Stomach (tissue), 9 donors: ENCODE data around the gene PITRM1. TPM values are rescaled to one million over a fixed set of nuclear protein-coding genes. Genes with fewer than 3 reads are reported as not detected.

Experiments used
- DNase-seq, 2 donors: peaks; one replicate each; pipeline versions ENCODE4 v3.0.0 to v3.0.0-alpha.2; 2013 to 2019
- H3K27ac ChIP-seq, 5 donors: fragments of 200-600 bp in 4 of 5; sonication (generic) in 4 of 5; one replicate each; pipeline ENCODE4 v1.5.1; 2013 to 2019; ENCODE audit warnings: mild to moderate bottlenecking in 1 of 5, moderate library complexity in 1 of 5
- H3K27me3 ChIP-seq, 3 donors: fragments of 200-600 bp; sonication (generic); one replicate each; pipeline ENCODE4 v1.5.1; 2017 to 2019; ENCODE audit warnings: mixed run types in 1 of 3
- H3K36me3 ChIP-seq, 4 donors: fragments of 200-600 bp; sonication (generic); 1 replicate in 3 of 4; 2 replicates in 1 of 4; pipeline ENCODE4 v1.5.1; 2016 to 2019
- H3K4me1 ChIP-seq, 4 donors: fragments of 200-600 bp; sonication (generic); one replicate each; pipeline ENCODE4 v1.5.1; 2016 to 2019
- H3K4me3 ChIP-seq, 4 donors: fragments of 200-600 bp; sonication (generic) in 3 of 4; one replicate each; pipeline ENCODE4 v1.5.1; 2016 to 2019; ENCODE audit warnings: mild to moderate bottlenecking in 1 of 4
- H3K9me3 ChIP-seq, 4 donors: fragments of 200-600 bp; sonication (generic); one replicate each; pipeline ENCODE4 v1.5.1; 2016 to 2019
- EP300 ChIP-seq: sonication (generic); formaldehyde crosslinking; IDR thresholded peaks from one replicate; pipeline ENCODE4 v1.6.1; 2017; ENCODE audit warnings: antibody characterized with exemption
- POLR2A ChIP-seq, 4 donors: fragments of 450-650 bp; IDR thresholded peaks; one replicate each; pipeline ENCODE4 v1.6.1; 2016; ENCODE audit warnings: antibody characterized with exemption in 4 of 4, control low read depth in 2 of 4, mild to moderate bottlenecking in 1 of 4, moderate library complexity in 1 of 4
- POLR2AphosphoS5 ChIP-seq, 3 donors: sonication (generic); formaldehyde crosslinking; IDR thresholded peaks; one replicate each; pipeline ENCODE4 v1.6.1; 2016; ENCODE audit warnings: antibody characterized with exemption in 3 of 3
- WGBS, 5 donors: extraction: QIAGEN DNeasy Blood & Tissue Kit in 3 of 5; methylation state at CpG; one replicate each; pipeline versions ENCODE4 v1.1.5 to v1.1.7; 2013 to 2018; 5-methylcytosine and 5-hydroxymethylcytosine counted together
- intact Hi-C: fragments of 100-400 bp; cut with DNase I; formaldehyde crosslinking; loops from one replicate; pipeline ENCODE4 v1.15.1; 2023; ENCODE audit warnings: low total_unique reads
- polyA plus RNA-seq, 3 donors: library from polyadenylated mRNA; stranded (reverse); fragments of 200-250 nt; gene quantifications; one replicate each; pipeline ENCODE4 v1.2.3, GENCODE V29; 2013
- total RNA-seq, 5 donors: library from RNA; depleted of rRNA; stranded (reverse); fragments of >200 nt; gene quantifications; one replicate each; pipeline versions ENCODE4 v1.1.0 to v1.2.3, GENCODE V29; 2014 to 2016
- TF ChIP-seq, protein P1 (sequence below), 7 experiments: fragments of 450-650 bp in 4 of 7; fragments of 200-600 bp in 3 of 7; sonication (generic) in 3 of 7; IDR thresholded peaks; one replicate each; pipeline ENCODE4 v1.5.1; 2016 to 2019; ENCODE audit warnings: antibody characterized with exemption in 7 of 7, control low read depth in 2 of 7, mild to moderate bottlenecking in 1 of 7
- donor health status: healthy with polysubstance abuse.
- donor health status: Bipolar disorder and iron deficiency.
- donor health status: healthy.

PITRM1 gene
- total and polyA plus RNA-seq, 8 donors = 32.3 to 95.1 (median 57.1) TPM

DNA sequence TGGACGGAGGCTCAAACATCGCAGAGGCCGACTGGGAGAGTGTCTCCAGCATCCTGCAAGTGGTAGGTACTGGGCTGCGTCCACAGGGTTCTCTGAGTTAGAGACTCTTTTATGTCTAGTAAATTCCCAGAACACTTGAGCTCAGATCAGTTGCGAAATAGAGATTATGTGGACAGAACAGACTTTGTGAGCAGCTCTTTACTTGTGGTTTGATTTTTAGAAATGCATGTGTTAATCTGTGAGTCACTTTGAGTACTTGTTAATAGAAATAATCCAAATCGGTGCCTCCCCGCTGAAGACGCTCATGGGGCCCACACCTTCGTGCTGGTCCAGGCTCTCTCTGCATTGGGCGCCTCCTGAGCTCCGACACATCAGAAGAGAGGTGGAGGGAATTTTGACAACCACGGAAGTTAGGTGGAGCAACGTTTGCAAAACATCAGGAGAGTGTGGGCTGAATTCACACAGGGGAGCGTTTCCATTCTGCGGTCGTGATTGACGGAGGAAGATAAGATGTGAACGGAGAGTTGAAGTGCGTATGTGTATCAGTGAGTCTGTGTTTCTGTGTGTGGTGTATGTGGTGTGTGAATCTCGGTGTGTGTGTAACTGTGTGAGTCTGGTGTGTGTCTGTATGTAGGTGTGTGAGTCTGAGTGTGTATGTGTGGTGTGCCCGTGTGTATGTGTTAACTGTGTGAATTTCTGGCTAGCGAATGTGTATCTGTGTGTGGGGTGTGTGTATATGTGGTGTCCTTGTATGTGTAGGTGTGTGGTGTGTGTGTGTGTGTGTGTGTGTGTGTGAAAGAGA, 73.1 kb downstream of the PITRM1 start:
- H3K4me3 ChIP-seq = no peak overlapping the region
- H3K27ac ChIP-seq = no peak overlapping the region
- H3K4me1 ChIP-seq = peaks cover 7 to 35% (median 27%) of the 10 kb centered on the region in 4 donors
- no peaks in the 10 kb centered on the region for H3K9me3 ChIP-seq
- no peak for DNase-seq
- WGBS, 5 donors = 78 to 85% (median 83%) methylated on average over 22 of the region's 22 CpGs
- intact Hi-C loops = no loop called here
- peaks cover 0 to 48% (median 34%) of the 10 kb centered on the region in 4 donors for H3K36me3 ChIP-seq
- no peaks in the 10 kb centered on the region for H3K27me3 ChIP-seq
- TF ChIP-seq, protein P1, sequence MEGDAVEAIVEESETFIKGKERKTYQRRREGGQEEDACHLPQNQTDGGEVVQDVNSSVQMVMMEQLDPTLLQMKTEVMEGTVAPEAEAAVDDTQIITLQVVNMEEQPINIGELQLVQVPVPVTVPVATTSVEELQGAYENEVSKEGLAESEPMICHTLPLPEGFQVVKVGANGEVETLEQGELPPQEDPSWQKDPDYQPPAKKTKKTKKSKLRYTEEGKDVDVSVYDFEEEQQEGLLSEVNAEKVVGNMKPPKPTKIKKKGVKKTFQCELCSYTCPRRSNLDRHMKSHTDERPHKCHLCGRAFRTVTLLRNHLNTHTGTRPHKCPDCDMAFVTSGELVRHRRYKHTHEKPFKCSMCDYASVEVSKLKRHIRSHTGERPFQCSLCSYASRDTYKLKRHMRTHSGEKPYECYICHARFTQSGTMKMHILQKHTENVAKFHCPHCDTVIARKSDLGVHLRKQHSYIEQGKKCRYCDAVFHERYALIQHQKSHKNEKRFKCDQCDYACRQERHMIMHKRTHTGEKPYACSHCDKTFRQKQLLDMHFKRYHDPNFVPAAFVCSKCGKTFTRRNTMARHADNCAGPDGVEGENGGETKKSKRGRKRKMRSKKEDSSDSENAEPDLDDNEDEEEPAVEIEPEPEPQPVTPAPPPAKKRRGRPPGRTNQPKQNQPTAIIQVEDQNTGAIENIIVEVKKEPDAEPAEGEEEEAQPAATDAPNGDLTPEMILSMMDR (IDR thresholded peaks at IDR 0.05) = no peak
- TF ChIP-seq POLR2A (IDR thresholded peaks at IDR 0.05) (no peak), POLR2AphosphoS5 (IDR thresholded peaks at IDR 0.05) (no peak), EP300 (no peak)

DNA sequence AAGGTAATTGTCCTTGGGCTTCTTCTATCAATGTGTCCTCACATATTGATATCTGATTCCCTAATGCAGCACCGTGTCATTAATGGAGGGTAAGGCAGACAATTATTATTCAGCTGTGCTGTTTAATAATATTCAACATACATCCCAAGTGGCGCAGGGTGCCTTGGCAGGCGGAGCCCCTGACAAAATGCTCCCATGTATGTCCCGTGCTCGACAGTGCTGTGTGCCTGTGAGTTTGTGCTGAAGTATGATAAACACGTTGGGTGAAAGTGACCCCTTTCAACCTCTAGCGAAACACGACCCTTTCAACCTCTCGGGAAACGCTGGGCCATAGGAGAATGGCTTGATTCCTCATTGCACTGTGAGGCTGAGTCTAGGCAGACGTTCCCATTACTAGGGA, 73.9 kb downstream of the PITRM1 start:
- intact Hi-C loops = no loop called here
- peaks cover 7 to 41% (median 28%) of the 10 kb centered on the region in 4 donors for H3K4me1 ChIP-seq
- no peaks in the 10 kb centered on the region for H3K27me3 ChIP-seq
- no peak overlapping the region for H3K4me3 ChIP-seq
- TF ChIP-seq POLR2AphosphoS5 (IDR thresholded peaks at IDR 0.05) (no peak), POLR2A (IDR thresholded peaks at IDR 0.05) (no peak), EP300 (no peak)
- TF ChIP-seq, protein P1 (IDR thresholded peaks at IDR 0.05) = no peak
- no peaks in the 10 kb centered on the region for H3K9me3 ChIP-seq
- DNase-seq = no peak
- H3K36me3 ChIP-seq = peaks cover 0 to 40% (median 28%) of the 10 kb centered on the region in 4 donors
- no peak overlapping the region for H3K27ac ChIP-seq
- WGBS, 5 donors = 76 to 86% (median 83%) methylated on average over 11 of the region's 11 CpGs

DNA sequence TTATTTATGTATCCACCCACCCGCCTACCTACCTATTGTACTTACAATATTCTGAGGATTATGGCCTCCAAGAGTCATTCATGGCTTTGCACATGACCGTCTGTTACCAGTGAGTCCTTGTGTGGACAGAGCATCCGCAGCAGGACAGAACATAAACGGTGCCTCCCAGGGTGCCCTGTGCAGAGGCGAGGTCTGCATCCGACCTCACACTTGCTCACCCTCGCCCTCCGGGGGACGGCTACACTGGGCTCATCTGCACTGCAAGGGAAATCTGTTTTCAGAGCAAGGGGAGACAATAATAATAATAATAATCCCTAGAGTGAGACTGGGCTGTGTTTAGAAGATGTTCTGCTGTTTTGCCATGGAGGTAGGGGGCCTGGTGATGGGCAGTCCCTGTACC, 75.4 kb downstream of the PITRM1 start:
- DNase-seq = no peak
- TF ChIP-seq POLR2AphosphoS5 (IDR thresholded peaks at IDR 0.05) = no peak
- no peak for TF ChIP-seq EP300
- no peak for TF ChIP-seq POLR2A (IDR thresholded peaks at IDR 0.05)
- TF ChIP-seq, protein P1 (IDR thresholded peaks at IDR 0.05) = no peak
- Histone ChIP-seq H3K27ac (peak overlapping the region in 1 of 5 donors; percentile 12), H3K4me1 (peaks cover 7 to 34% (median 19%) of the 10 kb centered on the region in 4 donors), H3K4me3 (no peak overlapping the region), H3K27me3 (no peaks in the 10 kb centered on the region), H3K36me3 (peaks cover 0 to 28% (median 21%) of the 10 kb centered on the region in 4 donors), H3K9me3 (no peaks in the 10 kb centered on the region)
- intact Hi-C loops = no loop called here
- 90 to 95% (median 93%) methylated on average over 8 to 9 of the region's 9 CpGs for WGBS, 5 donors

DNA sequence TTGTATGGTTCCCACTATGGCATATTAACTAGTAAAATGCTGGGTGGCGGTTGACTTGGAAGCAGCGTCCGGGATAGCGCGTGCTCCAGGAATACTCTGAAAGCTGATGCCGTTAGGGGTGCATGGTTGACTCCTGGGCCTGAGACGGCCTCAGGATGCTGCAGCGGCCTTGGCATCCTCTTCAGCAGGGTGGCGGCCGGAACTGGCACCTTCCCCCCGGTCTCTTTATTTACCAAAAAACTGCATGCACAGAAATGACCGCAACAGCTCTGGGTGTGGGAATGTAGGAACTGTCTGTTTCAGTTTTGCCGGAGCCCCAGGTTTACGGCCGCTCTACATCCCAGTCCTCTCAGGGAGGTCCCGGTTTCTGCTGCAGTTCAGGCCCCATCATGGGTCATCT, 76.4 kb downstream of the PITRM1 start:
- Histone ChIP-seq H3K36me3 (peaks cover 0 to 20% (median 17%) of the 10 kb centered on the region in 4 donors), H3K4me3 (no peak overlapping the region), H3K4me1 (peaks cover 7 to 45% (median 26%) of the 10 kb centered on the region in 4 donors), H3K9me3 (no peaks in the 10 kb centered on the region), H3K27me3 (no peaks in the 10 kb centered on the region), H3K27ac (peak overlapping the region; percentile 5 to 79 (median 70))
- no peak for DNase-seq
- 67 to 89% (median 82%) methylated on average over 15 to 16 of the region's 16 CpGs for WGBS, 5 donors
- no peak for TF ChIP-seq POLR2A (IDR thresholded peaks at IDR 0.05)
- TF ChIP-seq, protein P1 (IDR thresholded peaks at IDR 0.05) = no peak
- TF ChIP-seq POLR2AphosphoS5 (IDR thresholded peaks at IDR 0.05) = no peak
- no peak for TF ChIP-seq EP300
- intact Hi-C loops = no loop called here
